OCI-LY1 (cell line): ENCODE measurements around the gene PCSK5.

Experiments used
- H2AFZ ChIP-seq: fragments of 200-600 bp; sonication (generic), shearing (Covaris generic); 2 replicates; pipeline ENCODE4 v1.6.0; 2014; ENCODE audit warnings: antibody characterized with exemption, mild to moderate bottlenecking, low read length
- H3F3A ChIP-seq: fragments of 200-600 bp; sonication (generic), shearing (Covaris generic); 2 replicates; pipeline ENCODE4 v1.6.0; 2014; ENCODE audit warnings: mild to moderate bottlenecking, antibody characterized with exemption, low read length, moderate library complexity; ENCODE audit not compliant: insufficient read depth
- H3K27ac ChIP-seq: fragments of 200-600 bp; sonication (generic); 2 replicates; pipeline ENCODE4 v1.5.1; 2014; ENCODE audit warnings: low read length, mixed run types, mild to moderate bottlenecking, low read depth; ENCODE audit not compliant: poor library complexity, severe bottlenecking
- H3K27me3 ChIP-seq: fragments of 200-600 bp; sonication (generic); 2 replicates; pipeline ENCODE4 v1.6.0; 2014; ENCODE audit warnings: antibody characterized with exemption, mild to moderate bottlenecking, low read length, moderate library complexity; ENCODE audit not compliant: insufficient read depth
- H3K36me3 ChIP-seq: fragments of 200-600 bp; sonication (generic); 2 replicates; pipeline ENCODE4 v1.6.1; 2014; ENCODE audit warnings: mild to moderate bottlenecking, antibody characterized with exemption, low read length, moderate library complexity, mixed read lengths; ENCODE audit not compliant: insufficient read depth
- H3K4me1 ChIP-seq: fragments of 200-600 bp; sonication (generic); 2 replicates; pipeline ENCODE4 v1.5.1; 2014; ENCODE audit warnings: mild to moderate bottlenecking, low read length, moderate library complexity; ENCODE audit not compliant: insufficient read depth, severe bottlenecking
- H3K4me2 ChIP-seq: fragments of 200-600 bp; sonication (generic), shearing (Covaris generic); 2 replicates; pipeline ENCODE4 v1.6.1; 2014; ENCODE audit warnings: low read length
- H3K4me3 ChIP-seq: fragments of 200-600 bp; sonication (generic); 2 replicates; pipeline ENCODE4 v1.5.1; 2014; ENCODE audit warnings: low read length, low read depth, mild to moderate bottlenecking, mixed read lengths; ENCODE audit not compliant: poor library complexity, severe bottlenecking
- H3K79me2 ChIP-seq: fragments of 200-600 bp; shearing (Covaris generic); 2 replicates; pipeline ENCODE4 v1.6.1; 2016; ENCODE audit warnings: mixed run types, low read length, mixed read lengths; ENCODE audit not compliant: insufficient read depth
- H3K9ac ChIP-seq: fragments of 200-600 bp; sonication (generic), shearing (Covaris generic); 2 replicates; pipeline ENCODE4 v1.6.1; 2014; ENCODE audit warnings: mild to moderate bottlenecking, low read length, mixed read lengths
- H3K9me2 ChIP-seq: fragments of 200-600 bp; sonication (generic), shearing (Covaris generic); 2 replicates; pipeline ENCODE4 v1.6.1; 2014; ENCODE audit warnings: low read depth, mild to moderate bottlenecking, low read length, mixed read lengths
- H3K9me3 ChIP-seq: fragments of 200-600 bp; shearing (Covaris generic); 2 replicates; pipeline ENCODE4 v1.6.1; 2014; ENCODE audit warnings: low read length, mixed read lengths
- H4K20me1 ChIP-seq: fragments of 200-600 bp; sonication (generic), shearing (Covaris generic); 2 replicates; pipeline ENCODE4 v1.6.0; 2016; ENCODE audit warnings: mild to moderate bottlenecking, low read length; ENCODE audit not compliant: insufficient read depth
- CTCF ChIP-seq: fragments of 200-600 bp; sonication (generic), shearing (Covaris generic); IDR thresholded peaks from 2 replicates; pipeline ENCODE4 v1.5.1; 2017; ENCODE audit warnings: mild to moderate bottlenecking, antibody characterized with exemption, low read length, moderate library complexity, mixed read lengths
- EZH2 ChIP-seq: fragments of 200-600 bp; sonication (generic), shearing (Covaris generic); IDR thresholded peaks from 2 replicates; pipeline ENCODE4 v1.8.0; 2017; ENCODE audit warnings: borderline replicate concordance, mixed run types, mild to moderate bottlenecking, antibody characterized with exemption, low read length, moderate library complexity, mixed read lengths

Gene PCSK5

DNA sequence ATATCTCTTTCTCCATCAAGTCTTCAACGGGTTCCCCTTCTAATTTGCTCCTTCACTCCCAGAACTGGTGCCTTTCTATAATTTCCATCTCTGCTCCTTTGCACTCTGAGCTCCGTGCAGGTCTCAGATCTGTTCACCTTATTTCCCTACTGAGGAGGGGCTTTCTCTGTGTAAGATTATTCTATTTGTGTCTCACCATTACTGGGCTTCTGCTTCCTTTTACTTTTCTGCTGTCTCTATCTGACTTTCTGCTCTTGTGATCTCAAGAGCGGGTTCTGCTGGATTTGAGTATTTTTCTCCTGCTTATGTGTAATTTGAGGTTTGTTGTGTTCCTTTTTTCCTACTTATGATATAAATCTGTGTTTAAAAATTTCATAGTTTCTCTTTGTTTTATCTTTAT, 117.5 kb downstream of the PCSK5 start:
- H3K36me3 ChIP-seq: no peaks in the 10 kb centered on the region

DNA sequence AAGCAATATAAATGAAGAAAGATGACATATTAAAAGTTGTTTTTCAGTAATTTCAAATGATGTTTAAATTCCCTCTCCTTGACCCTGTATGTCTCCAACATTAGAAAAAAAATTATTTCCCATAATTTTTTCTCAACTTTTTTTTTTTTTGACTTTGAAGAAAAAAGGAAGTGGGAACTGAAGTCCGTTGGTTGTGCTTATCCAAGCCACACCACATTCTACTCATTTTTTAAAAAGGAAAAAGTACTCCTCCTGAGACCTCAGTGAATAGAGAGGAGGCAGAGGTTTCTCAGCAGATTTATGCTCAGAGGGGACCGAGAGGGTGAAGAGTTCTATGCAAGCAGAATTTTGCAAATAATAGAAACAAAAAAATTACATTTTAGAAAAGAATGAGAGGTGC, 123.3 kb downstream of the PCSK5 start:
- no peaks in the 10 kb centered on the region for H3K9me2 ChIP-seq
- H3F3A ChIP-seq: 0 out of 2 replicates have a peak, but pooled peaks cover 5% of the 10 kb centered on the region
- H3K9me3 ChIP-seq: no peaks in the 10 kb centered on the region
- H3K27me3 ChIP-seq: no peaks in the 10 kb centered on the region
- H3K27ac ChIP-seq: no peak overlapping the region
- no peak overlapping the region for H3K4me3 ChIP-seq
- no peak overlapping the region for H3K4me2 ChIP-seq
- H3K79me2 ChIP-seq: no peaks in the 10 kb centered on the region
- no peak for TF ChIP-seq CTCF
- no peaks in the 10 kb centered on the region for H3K36me3 ChIP-seq
- no peak overlapping the region for H2AFZ ChIP-seq
- H3K9ac ChIP-seq: no peak overlapping the region
- H4K20me1 ChIP-seq: no peaks in the 10 kb centered on the region
- H3K4me1 ChIP-seq: no peaks in the 10 kb centered on the region

More for the DNA sequence above, 117.5 kb downstream of the PCSK5 start:
- Histone ChIP-seq H3K9me3 (no peaks in the 10 kb centered on the region), H3K4me2 (no peak overlapping the region), H3K4me3 (no peak overlapping the region), H3K9me2 (no peaks in the 10 kb centered on the region), H3K27me3 (no peaks in the 10 kb centered on the region), H2AFZ (no peak overlapping the region), H3K79me2 (no peaks in the 10 kb centered on the region), H3K27ac (no peak overlapping the region), H3K9ac (no peak overlapping the region), H3K4me1 (no peaks in the 10 kb centered on the region), H4K20me1 (no peaks in the 10 kb centered on the region), H3F3A (0 out of 2 replicates have a peak, but pooled peaks cover 5% of the 10 kb centered on the region)
- TF ChIP-seq EZH2: no peak
- TF ChIP-seq CTCF: no peak

DNA sequence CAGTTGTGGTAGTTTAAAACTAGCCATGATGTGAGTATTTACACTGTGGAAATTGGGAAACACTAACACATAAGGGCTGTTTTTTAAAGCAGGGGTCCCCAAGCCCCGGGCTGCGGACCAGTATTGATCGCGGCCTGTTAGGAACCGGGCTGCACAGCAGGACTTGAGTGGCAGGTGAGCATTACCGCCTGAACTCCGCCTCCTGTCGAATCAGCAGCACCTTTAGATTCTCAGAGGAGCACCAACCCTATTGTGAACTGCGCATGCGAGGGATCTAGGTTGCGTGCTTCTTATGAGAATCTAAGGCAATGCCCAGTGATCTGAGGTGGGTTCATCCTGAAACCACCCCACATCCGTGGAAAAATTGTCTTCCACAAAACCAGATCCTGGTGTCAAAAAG, 127.8 kb downstream of the PCSK5 start:
- Histone ChIP-seq H3K4me2 (no peak overlapping the region), H3K9ac (no peak overlapping the region), H3K9me3 (no peaks in the 10 kb centered on the region), H3K4me1 (no peaks in the 10 kb centered on the region), H3F3A (no peaks in the 10 kb centered on the region), H3K4me3 (no peak overlapping the region), H3K27ac (no peak overlapping the region), H3K9me2 (no peaks in the 10 kb centered on the region), H3K36me3 (no peaks in the 10 kb centered on the region), H3K79me2 (no peaks in the 10 kb centered on the region), H2AFZ (no peak overlapping the region), H4K20me1 (no peaks in the 10 kb centered on the region), H3K27me3 (no peaks in the 10 kb centered on the region)
- no peak for TF ChIP-seq EZH2
- no peak for TF ChIP-seq CTCF
